ENCODE measurements around the gene GMDS. TPM values are rescaled to one million over a fixed set of nuclear protein-coding genes. Genes with fewer than 3 reads are reported as not detected.

Gene GMDS
- total RNA-seq, 1 donor from 2014 or later: 30.2 TPM

GRCh38 chr6:1641343-1641885 lies 604.0 kb downstream of the GMDS start:
- peaks cover 21% of the 10 kb centered on the region for H3K4me1 ChIP-seq
- peak; percentile 56 to 58 for TF ChIP-seq POLR2AphosphoS5 (IDR thresholded peaks at IDR 0.05; ENCODE audit: insufficient read depth in 1 of 2, low read depth in 1 of 2)
- TF ChIP-seq POLR2A (IDR thresholded peaks at IDR 0.05): no peak
- TF ChIP-seq CTCF (IDR thresholded peaks at IDR 0.05): no peak
- H3K36me3 ChIP-seq: no peaks in the 10 kb centered on the region
- no peak overlapping the region for H3K27ac ChIP-seq
- no peaks in the 10 kb centered on the region for H3K27me3 ChIP-seq
- DNase-seq (ENCODE audit: extremely low spot score in 2 of 2): no peak
- no peaks in the 10 kb centered on the region for H3K9me3 ChIP-seq
- no peak overlapping the region for H3K4me3 ChIP-seq
- intact Hi-C loops (cut with DNase I): no loop called here

GRCh38 chr6:1640476-1640875 lies 604.9 kb downstream of the GMDS start:
- Histone ChIP-seq H3K9me3 (no peaks in the 10 kb centered on the region), H3K4me1 (peaks cover 25% of the 10 kb centered on the region), H3K4me3 (no peak overlapping the region), H3K27me3 (no peaks in the 10 kb centered on the region), H3K27ac (no peak overlapping the region), H3K36me3 (no peaks in the 10 kb centered on the region)
- TF ChIP-seq POLR2AphosphoS5 (IDR thresholded peaks at IDR 0.05; ENCODE audit: insufficient read depth in 1 of 2, low read depth in 1 of 2): no peak
- no peak for TF ChIP-seq CTCF (IDR thresholded peaks at IDR 0.05)
- no peak for TF ChIP-seq POLR2A (IDR thresholded peaks at IDR 0.05)
- intact Hi-C loops (cut with DNase I): no loop called here
- DNase-seq (ENCODE audit: extremely low spot score in 2 of 2): no peak

- intact Hi-C loops (cut with DNase I): no loop called here
- H3K27ac ChIP-seq: no peak overlapping the region
Observed at GRCh38 chr6:1639430-1639829, 606.0 kb downstream of the GMDS start.

GRCh38 chr6:1636971-1637871 lies 608.2 kb downstream of the GMDS start:
- TF ChIP-seq CTCF (IDR thresholded peaks at IDR 0.05) (no peak), POLR2A (IDR thresholded peaks at IDR 0.05) (no peak), POLR2AphosphoS5 (IDR thresholded peaks at IDR 0.05; ENCODE audit: insufficient read depth in 1 of 2, low read depth in 1 of 2) (no peak)
- no peak overlapping the region for H3K4me3 ChIP-seq
- intact Hi-C loops (cut with DNase I): no loop called here
- no peaks in the 10 kb centered on the region for H3K9me3 ChIP-seq
- no peak overlapping the region for H3K27ac ChIP-seq
- peaks cover 25% of the 10 kb centered on the region for H3K4me1 ChIP-seq
- H3K36me3 ChIP-seq: no peaks in the 10 kb centered on the region
- no peak for DNase-seq (ENCODE audit: extremely low spot score in 2 of 2)
- no peaks in the 10 kb centered on the region for H3K27me3 ChIP-seq

More at GRCh38 chr6:1639430-1639829, 606.0 kb downstream of the GMDS start:
- no peaks in the 10 kb centered on the region for H3K9me3 ChIP-seq
- no peaks in the 10 kb centered on the region for H3K36me3 ChIP-seq
- H3K27me3 ChIP-seq: no peaks in the 10 kb centered on the region
- H3K4me1 ChIP-seq: peaks cover 25% of the 10 kb centered on the region
- no peak for DNase-seq (ENCODE audit: extremely low spot score in 2 of 2)
- no peak for TF ChIP-seq CTCF (IDR thresholded peaks at IDR 0.05)
- TF ChIP-seq POLR2AphosphoS5 (IDR thresholded peaks at IDR 0.05; ENCODE audit: insufficient read depth in 1 of 2, low read depth in 1 of 2): no peak
- no peak for TF ChIP-seq POLR2A (IDR thresholded peaks at IDR 0.05)
- no peak overlapping the region for H3K4me3 ChIP-seq

Data from vagina (tissue), 2 donors.